ENCODE results near the gene TAPBPL. TPM values are rescaled to one million over a fixed set of nuclear protein-coding genes. Genes with fewer than 3 reads are reported as not detected.
A peak's percentile ranks its signal among the peaks of the same experiment; 100 is the strongest.

The TAPBPL gene
- total RNA-seq, 1 donor from 2014 or later: 64.0 TPM

GRCh38 chr12:6450869-6451347 is 934 bp upstream of the TAPBPL start:
- Mint-ChIP-seq H3K4me1 (peaks cover 63% of the 10 kb centered on the region), H3K9me3 (no peaks in the 10 kb centered on the region), H3K27ac (peak overlapping the region; percentile 99), H3K36me3 (ENCODE audit: low read depth) (peaks cover 60% of the 10 kb centered on the region), H3K27me3 (no peaks in the 10 kb centered on the region), H3K4me3 (peak overlapping the region; percentile 97)
- ChIA-PET POLR2A (interaction anchor here (1.0 to 5.2 kb wide), 13 partner anchors 8 to 492 kb away, joined by 3 to 173 read pairs (median 16); partner anchors contain the start of genes CDCA3, GAPDH, MRPL51 and RNU7-1), CTCF (interaction anchor here (0.7 to 3.1 kb wide), 4 partner anchors 13 to 87 kb away, joined by 3 to 24 read pairs (median 6); no protein-coding TSS in a partner anchor)
- DNase-seq (no peak), ATAC-seq (ENCODE audit: low read depth) (no peak)
- TF ChIP-seq CTCF (IDR thresholded peaks at IDR 0.05): no peak
- intact Hi-C loops (cut with micrococcal nuclease): loop anchor here (1.0 kb wide), 2 partner anchors 8 to 42 kb away; partner anchors contain the start of gene MRPL51

- Mint-ChIP-seq H3K27me3 (no peaks in the 10 kb centered on the region), H3K4me3 (peak overlapping the region; percentile 97), H3K4me1 (peaks cover 57% of the 10 kb centered on the region), H3K36me3 (ENCODE audit: low read depth) (peaks cover 71% of the 10 kb centered on the region), H3K9me3 (no peaks in the 10 kb centered on the region), H3K27ac (peak overlapping the region; percentile 99)
- intact Hi-C loops (cut with micrococcal nuclease): loop anchor here (1.0 kb wide), 3 partner anchors 9 to 25 kb away; no protein-coding TSS in a partner anchor
- ChIA-PET POLR2A (interaction anchor here (0.5 to 5.2 kb wide), 17 partner anchors 9 to 272 kb away, joined by 3 to 173 read pairs (median 12); partner anchors contain the start of genes COPS7A, GAPDH, MRPL51 and VAMP1), CTCF (interaction anchor here (1.8 to 3.1 kb wide), 4 partner anchors 9 to 85 kb away, joined by 6 to 24 read pairs (median 11); no protein-coding TSS in a partner anchor)
- no peak for DNase-seq
- peak; percentile 7 for ATAC-seq (ENCODE audit: low read depth)
- TF ChIP-seq CTCF (IDR thresholded peaks at IDR 0.05): no peak
Observed at GRCh38 chr12:6452245-6452943, 552 bp downstream of the TAPBPL start.

GRCh38 chr12:6452944-6453630 is 1.2 kb downstream of the TAPBPL start:
- ATAC-seq (ENCODE audit: low read depth) (no peak), DNase-seq (no peak)
- POLR2A ChIA-PET: interaction anchor here (0.6 to 5.2 kb wide), 9 partner anchors 10 to 216 kb away, joined by 3 to 173 read pairs (median 22); partner anchors contain the start of genes GAPDH, MRPL51 and VAMP1
- Mint-ChIP-seq H3K27me3 (no peaks in the 10 kb centered on the region), H3K4me1 (peaks cover 53% of the 10 kb centered on the region), H3K4me3 (peak overlapping the region; percentile 97), H3K9me3 (no peaks in the 10 kb centered on the region), H3K36me3 (ENCODE audit: low read depth) (peaks cover 74% of the 10 kb centered on the region), H3K27ac (peak overlapping the region; percentile 99)
- intact Hi-C loops (cut with micrococcal nuclease): loop anchor here (1.0 kb wide), 3 partner anchors 8 to 26 kb away; no protein-coding TSS in a partner anchor
- CTCF ChIA-PET: interaction anchor here (1.8 to 3.1 kb wide), 4 partner anchors 9 to 85 kb away, joined by 6 to 24 read pairs (median 11); no protein-coding TSS in a partner anchor
- TF ChIP-seq CTCF (IDR thresholded peaks at IDR 0.05): no peak

GRCh38 chr12:6457220-6457945 is 5.5 kb downstream of the TAPBPL start:
- peak overlapping the region; percentile 41 for H3K27ac Mint-ChIP-seq
- H3K4me3 Mint-ChIP-seq: no peak overlapping the region
- H3K27me3 Mint-ChIP-seq: no peaks in the 10 kb centered on the region
- peaks cover 91% of the 10 kb centered on the region for H3K36me3 Mint-ChIP-seq (ENCODE audit: low read depth)
- no peak for ATAC-seq (ENCODE audit: low read depth)
- ChIA-PET POLR2A (interaction anchor here (0.8 to 1.6 kb wide), 6 partner anchors 10 to 77 kb away, joined by 3 to 9 read pairs (median 3); partner anchors contain the start of genes CD27, GAPDH and VAMP1), CTCF (interaction anchor here (1.0 kb wide), 1 partner anchor 8 kb away, joined by 3 read pairs; no protein-coding TSS in a partner anchor)
- intact Hi-C loops (cut with micrococcal nuclease): no loop called here
- no peak for TF ChIP-seq CTCF (IDR thresholded peaks at IDR 0.05)
- DNase-seq: no peak
- peaks cover 68% of the 10 kb centered on the region for H3K4me1 Mint-ChIP-seq
- H3K9me3 Mint-ChIP-seq: no peaks in the 10 kb centered on the region

All from activated B cell treated with CpG ODN at 0.5 μM for 24 hours (primary cell).